Lung (tissue), 12 donors: ENCODE measurements around the gene JUP. TPM values are rescaled to one million over a fixed set of nuclear protein-coding genes. Genes with fewer than 3 reads are reported as not detected.

Source experiments
- ATAC-seq: fragments of 200-7000 bp; cut with Tn5 transposase; one replicate; pipeline ENCODE4 v1.9.1; 2020; ENCODE audit warnings: moderate number of reproducible peaks; ENCODE audit not compliant: insufficient read depth, low FRiP score
- DNase-seq, 3 donors: peaks; one replicate each; pipeline ENCODE4 v3.0.0-alpha.2; 2013 to 2017
- H3K27ac ChIP-seq, 2 donors: one replicate each; pipeline ENCODE4 v1.5.1; 2013; ENCODE audit warnings: mild to moderate bottlenecking in 2 of 2, moderate library complexity in 2 of 2, control low read depth in 1 of 2, inconsistent platforms in 1 of 2, low read depth in 1 of 2, low read length in 1 of 2
- H3K27me3 ChIP-seq, 3 donors: one replicate each; pipeline ENCODE4 v1.5.1; 2013; ENCODE audit warnings: low read length in 2 of 3; ENCODE audit not compliant: control insufficient read depth in 3 of 3, insufficient read depth in 3 of 3
- H3K36me3 ChIP-seq, 4 donors: one replicate each; pipeline ENCODE4 v1.5.1; 2013; ENCODE audit warnings: low read length in 4 of 4, mild to moderate bottlenecking in 1 of 4, moderate library complexity in 1 of 4; ENCODE audit not compliant: control insufficient read depth in 4 of 4, insufficient read depth in 4 of 4
- H3K4me1 ChIP-seq, 5 donors: one replicate each; pipeline ENCODE4 v1.5.1; 2013; ENCODE audit warnings: low read length in 5 of 5, mild to moderate bottlenecking in 2 of 5, moderate library complexity in 1 of 5; ENCODE audit not compliant: control insufficient read depth in 5 of 5, insufficient read depth in 5 of 5
- H3K4me3 ChIP-seq: one replicate; pipeline ENCODE4 v1.5.1; 2013; ENCODE audit warnings: mild to moderate bottlenecking, control low read depth, moderate library complexity
- H3K9ac ChIP-seq, 2 donors: one replicate each; pipeline ENCODE4 v1.5.1; 2013; ENCODE audit warnings: low read length in 2 of 2, control low read depth in 1 of 2; ENCODE audit not compliant: insufficient read depth in 1 of 2
- H3K9me3 ChIP-seq, 4 donors: one replicate each; pipeline ENCODE4 v1.5.1; 2013; ENCODE audit warnings: low read length in 3 of 4, mild to moderate bottlenecking in 1 of 4, moderate library complexity in 1 of 4; ENCODE audit not compliant: control insufficient read depth in 4 of 4, insufficient read depth in 3 of 4
- WGBS, 2 donors: extraction: QIAGEN DNeasy Blood & Tissue Kit; methylation state at CpG; one replicate each; pipeline ENCODE4 v1.1.7; 2013; 5-methylcytosine and 5-hydroxymethylcytosine counted together
- polyA plus RNA-seq, 2 donors: library from polyadenylated mRNA; stranded (reverse); fragments of 200-250 nt; gene quantifications; one replicate each; pipeline ENCODE4 v1.2.1, GENCODE V29; 2013
- total RNA-seq, 2 donors: library from RNA; depleted of rRNA in 1 of 2; stranded (reverse); fragments of >200 nt in 1 of 2; gene quantifications; one replicate each; pipeline ENCODE4 v1.2.1, GENCODE V29; 2014 to 2021
- TF ChIP-seq, protein P1 (sequence below): IDR thresholded peaks from 2 replicates; pipeline ENCODE4 v1.5.1; 2012; ENCODE audit warnings: mild to moderate bottlenecking; ENCODE audit errors: control extremely low read depth, extremely low read depth
- donor health status: control.
- donor health status: control.
- donor health status: Bipolar disorder and iron deficiency.
- donor health status: healthy.
- donor health status: DM: yes; HTN: yes; CAD: no.

The JUP gene
- total and polyA plus RNA-seq, 4 donors: 60.9 to 150 (median 101) TPM

DNA sequence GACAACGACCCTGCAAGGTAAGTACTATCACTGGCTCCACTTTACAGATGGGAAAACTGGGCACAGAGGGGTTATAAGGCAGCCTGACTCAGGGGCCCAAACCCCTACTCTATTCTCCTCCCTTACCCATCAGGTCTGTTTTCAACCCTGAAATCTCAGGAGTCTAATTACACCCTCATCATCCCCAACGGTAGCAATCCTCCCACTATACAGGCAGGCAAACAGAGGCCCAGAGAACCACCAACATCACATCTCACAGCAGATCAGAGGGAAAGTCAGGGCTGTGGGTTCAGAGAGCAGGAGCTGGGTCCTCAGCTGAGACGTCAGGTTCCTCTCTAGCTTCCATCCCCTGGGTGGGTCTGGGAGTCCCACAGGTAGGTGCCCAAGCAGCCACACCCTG lies 16.5 kb downstream of the JUP start:
- ATAC-seq (no peak), DNase-seq (no peak)
- Histone ChIP-seq H3K9me3 (no peaks in the 10 kb centered on the region), H3K36me3 (peaks cover 7 to 49% (median 19%) of the 10 kb centered on the region in 4 donors), H3K27me3 (no peaks in the 10 kb centered on the region), H3K9ac (no peak overlapping the region), H3K4me1 (peaks cover 3 to 28% (median 13%) of the 10 kb centered on the region in 5 donors), H3K27ac (no peak overlapping the region), H3K4me3 (no peak overlapping the region)
- TF ChIP-seq, protein P1, sequence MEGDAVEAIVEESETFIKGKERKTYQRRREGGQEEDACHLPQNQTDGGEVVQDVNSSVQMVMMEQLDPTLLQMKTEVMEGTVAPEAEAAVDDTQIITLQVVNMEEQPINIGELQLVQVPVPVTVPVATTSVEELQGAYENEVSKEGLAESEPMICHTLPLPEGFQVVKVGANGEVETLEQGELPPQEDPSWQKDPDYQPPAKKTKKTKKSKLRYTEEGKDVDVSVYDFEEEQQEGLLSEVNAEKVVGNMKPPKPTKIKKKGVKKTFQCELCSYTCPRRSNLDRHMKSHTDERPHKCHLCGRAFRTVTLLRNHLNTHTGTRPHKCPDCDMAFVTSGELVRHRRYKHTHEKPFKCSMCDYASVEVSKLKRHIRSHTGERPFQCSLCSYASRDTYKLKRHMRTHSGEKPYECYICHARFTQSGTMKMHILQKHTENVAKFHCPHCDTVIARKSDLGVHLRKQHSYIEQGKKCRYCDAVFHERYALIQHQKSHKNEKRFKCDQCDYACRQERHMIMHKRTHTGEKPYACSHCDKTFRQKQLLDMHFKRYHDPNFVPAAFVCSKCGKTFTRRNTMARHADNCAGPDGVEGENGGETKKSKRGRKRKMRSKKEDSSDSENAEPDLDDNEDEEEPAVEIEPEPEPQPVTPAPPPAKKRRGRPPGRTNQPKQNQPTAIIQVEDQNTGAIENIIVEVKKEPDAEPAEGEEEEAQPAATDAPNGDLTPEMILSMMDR: no peak
- WGBS, 2 donors: 80 to 87% methylated on average over 3 of the region's 3 CpGs

GRCh38 chr17:41769346-41769862 lies 17.1 kb downstream of the JUP start:
- peaks cover 3 to 22% (median 13%) of the 10 kb centered on the region in 5 donors for H3K4me1 ChIP-seq
- no peak overlapping the region for H3K4me3 ChIP-seq
- H3K36me3 ChIP-seq: peaks cover 13 to 55% (median 23%) of the 10 kb centered on the region in 4 donors
- no peak for DNase-seq
- no peak overlapping the region for H3K27ac ChIP-seq
- WGBS, 2 donors: 90 to 95% methylated on average over 16 of the region's 16 CpGs
- H3K9me3 ChIP-seq: no peaks in the 10 kb centered on the region
- H3K9ac ChIP-seq: no peak overlapping the region
- TF ChIP-seq, protein P1: no peak
- no peak for ATAC-seq
- H3K27me3 ChIP-seq: no peaks in the 10 kb centered on the region

DNA sequence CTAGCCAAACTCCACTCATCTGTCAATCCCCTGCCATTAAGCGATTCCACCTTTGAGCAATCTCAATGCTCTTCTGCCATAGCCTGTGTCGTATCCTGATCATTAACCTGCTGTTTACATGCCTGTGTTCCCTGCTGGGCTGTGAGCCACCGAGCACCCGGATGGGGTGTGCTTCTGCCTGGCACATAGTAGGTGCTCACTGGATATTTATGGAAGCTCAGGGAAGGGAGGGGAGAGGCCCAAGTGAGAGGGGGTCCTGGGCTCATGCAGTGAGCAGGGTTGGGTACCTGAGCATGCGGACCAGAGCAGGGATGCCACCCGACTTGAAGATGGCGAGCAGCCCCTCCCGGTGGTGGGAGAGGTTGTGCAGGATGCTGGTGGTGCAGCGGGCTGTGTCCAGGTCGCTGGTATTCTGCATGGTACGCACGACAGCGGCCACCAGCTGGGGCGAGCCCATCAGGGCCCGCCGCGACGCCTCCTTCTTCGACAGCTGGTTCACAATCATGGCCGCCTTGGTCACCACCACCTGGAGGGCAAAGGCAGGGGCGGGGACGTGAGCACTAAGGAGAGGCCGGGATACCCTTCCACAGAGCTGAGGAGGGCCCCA lies 17.7 kb downstream of the JUP start:
- no peak overlapping the region for H3K9ac ChIP-seq
- peaks cover 13 to 57% (median 26%) of the 10 kb centered on the region in 4 donors for H3K36me3 ChIP-seq
- no peaks in the 10 kb centered on the region for H3K27me3 ChIP-seq
- TF ChIP-seq, protein P1: no peak
- H3K27ac ChIP-seq: no peak overlapping the region
- ATAC-seq (no peak), DNase-seq (no peak)
- H3K4me3 ChIP-seq: no peak overlapping the region
- 94 to 97% methylated on average over 22 to 23 of the region's 23 CpGs for WGBS, 2 donors
- no peaks in the 10 kb centered on the region for H3K9me3 ChIP-seq
- H3K4me1 ChIP-seq: peaks cover 3 to 18% (median 12%) of the 10 kb centered on the region in 5 donors
